ENCODE measurements around the gene KCNJ18.
"Not testable (repeated sequence)": the region's sequence is repeated elsewhere in the genome, so short reads cannot be mapped to it uniquely, and the experiment has no call there.

DNA sequence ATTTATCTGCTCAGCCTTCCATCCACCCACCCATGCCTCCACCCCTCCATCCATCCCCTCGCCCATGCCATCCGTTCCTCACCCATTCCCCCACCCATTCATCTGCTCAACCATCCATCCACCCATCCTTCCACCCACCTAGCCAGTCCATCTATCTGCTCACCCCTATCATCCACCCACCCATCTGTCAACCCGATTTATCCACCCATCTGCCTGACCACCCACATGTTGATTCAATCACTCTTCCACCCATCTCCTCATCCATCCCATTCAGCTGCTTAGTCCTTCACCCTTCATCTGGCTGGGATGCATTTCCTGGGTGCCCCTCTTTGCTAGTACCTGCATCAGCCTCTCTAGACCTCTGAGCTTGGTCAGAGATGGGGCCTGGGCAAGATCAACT lies 3.9 kb downstream of the KCNJ18 start:
- TF ChIP-seq, protein P1, sequence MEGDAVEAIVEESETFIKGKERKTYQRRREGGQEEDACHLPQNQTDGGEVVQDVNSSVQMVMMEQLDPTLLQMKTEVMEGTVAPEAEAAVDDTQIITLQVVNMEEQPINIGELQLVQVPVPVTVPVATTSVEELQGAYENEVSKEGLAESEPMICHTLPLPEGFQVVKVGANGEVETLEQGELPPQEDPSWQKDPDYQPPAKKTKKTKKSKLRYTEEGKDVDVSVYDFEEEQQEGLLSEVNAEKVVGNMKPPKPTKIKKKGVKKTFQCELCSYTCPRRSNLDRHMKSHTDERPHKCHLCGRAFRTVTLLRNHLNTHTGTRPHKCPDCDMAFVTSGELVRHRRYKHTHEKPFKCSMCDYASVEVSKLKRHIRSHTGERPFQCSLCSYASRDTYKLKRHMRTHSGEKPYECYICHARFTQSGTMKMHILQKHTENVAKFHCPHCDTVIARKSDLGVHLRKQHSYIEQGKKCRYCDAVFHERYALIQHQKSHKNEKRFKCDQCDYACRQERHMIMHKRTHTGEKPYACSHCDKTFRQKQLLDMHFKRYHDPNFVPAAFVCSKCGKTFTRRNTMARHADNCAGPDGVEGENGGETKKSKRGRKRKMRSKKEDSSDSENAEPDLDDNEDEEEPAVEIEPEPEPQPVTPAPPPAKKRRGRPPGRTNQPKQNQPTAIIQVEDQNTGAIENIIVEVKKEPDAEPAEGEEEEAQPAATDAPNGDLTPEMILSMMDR (IDR thresholded peaks at IDR 0.05; ENCODE audit: borderline replicate concordance, extremely low read depth, low read length, poor library complexity, severe bottlenecking) = not testable (repeated sequence)
- TF ChIP-seq EZH2 (IDR thresholded peaks at IDR 0.05; ENCODE audit: borderline replicate concordance, low read depth, low read length, severe bottlenecking) = not testable (repeated sequence)
